Prostate gland (tissue), 2 donors: ENCODE results near the gene FGF12. TPM values are rescaled to one million over a fixed set of nuclear protein-coding genes. Genes with fewer than 3 reads are reported as not detected.

Experiments
- DNase-seq: peaks from one replicate; pipeline ENCODE4 v3.0.0-alpha.2; 2019; ENCODE audit warnings: low spot score
- H3K27ac ChIP-seq, 2 donors: fragments of 200-600 bp; sonication (generic); 2 replicates each; pipeline ENCODE4 v1.5.1; 2017 to 2019
- H3K27me3 ChIP-seq: fragments of 200-600 bp; sonication (generic); replicated peaks from 2 replicates; pipeline ENCODE4 v1.5.1; 2019; ENCODE audit not compliant: insufficient read depth
- H3K36me3 ChIP-seq, 2 donors: fragments of 200-600 bp; sonication (generic); 1 replicate in 1 of 2; 2 replicates in 1 of 2; pipeline versions ENCODE4 v1.5.1 to v1.8.1; 2017 to 2019
- H3K4me1 ChIP-seq: fragments of 200-600 bp; sonication (generic); replicated peaks from 2 replicates; pipeline ENCODE4 v1.5.1; 2019
- H3K4me3 ChIP-seq, 2 donors: fragments of 200-600 bp; sonication (generic); 2 replicates each; pipeline ENCODE4 v1.5.1; 2017 to 2019
- H3K9me3 ChIP-seq: fragments of 200-600 bp; sonication (generic); 2 replicates; pipeline ENCODE4 v1.5.1; 2017
- CTCF ChIP-seq, 4 experiments: fragments of 200-600 bp in 2 of 4; fragments of 450-650 bp in 2 of 4; sonication (generic) in 2 of 4; IDR thresholded peaks; 1 replicate in 3 of 4; 2 replicates in 1 of 4; pipeline ENCODE4 v1.5.1; 2016 to 2019; ENCODE audit warnings: antibody characterized with exemption in 4 of 4, mild to moderate bottlenecking in 2 of 4, moderate library complexity in 2 of 4
- POLR2A ChIP-seq: fragments of 450-650 bp; IDR thresholded peaks from one replicate; pipeline ENCODE4 v1.6.1; 2016; ENCODE audit warnings: antibody characterized with exemption, mild to moderate bottlenecking
- POLR2AphosphoS5 ChIP-seq: sonication (generic); formaldehyde crosslinking; IDR thresholded peaks from one replicate; pipeline ENCODE4 v1.6.1; 2017; ENCODE audit warnings: antibody characterized with exemption
- WGBS: methylation state at CpG from one replicate; pipeline ENCODE4 v1.1.5; 2018; 5-methylcytosine and 5-hydroxymethylcytosine counted together
- intact Hi-C: fragments of 100-400 bp; cut with DNase I; formaldehyde crosslinking; loops from one replicate; pipeline ENCODE4 v1.14.2; 2022
- total RNA-seq, 2 donors: library from RNA; depleted of rRNA; stranded (reverse); fragments of >200 nt; gene quantifications; one replicate each; pipeline ENCODE4 v1.1.0, GENCODE V29; 2016

Gene FGF12
- total RNA-seq, 2 donors from 2014 or later: 2.4 to 5.7 TPM

- no peak for DNase-seq
- Histone ChIP-seq H3K4me3 (no peak overlapping the region), H3K36me3 (no peaks in the 10 kb centered on the region), H3K27me3 (no peaks in the 10 kb centered on the region), H3K4me1 (no peaks in the 10 kb centered on the region), H3K27ac (no peak overlapping the region), H3K9me3 (no peaks in the 10 kb centered on the region)
- WGBS: 72% methylated on average over 4 of the region's 4 CpGs
- TF ChIP-seq CTCF (IDR thresholded peaks at IDR 0.05) (no peak), POLR2AphosphoS5 (no peak), POLR2A (no peak)
- intact Hi-C loops: no loop called here
Measured at GRCh38 chr3:192675958-192676649, 51.2 kb downstream of the FGF12 start.

GRCh38 chr3:192655628-192656027 is 71.7 kb downstream of the FGF12 start:
- H3K9me3 ChIP-seq: no peaks in the 10 kb centered on the region
- H3K27ac ChIP-seq: no peak overlapping the region
- no peaks in the 10 kb centered on the region for H3K4me1 ChIP-seq
- no peak overlapping the region for H3K4me3 ChIP-seq
- H3K27me3 ChIP-seq: no peaks in the 10 kb centered on the region
- 89% methylated on average over 6 of the region's 6 CpGs for WGBS
- TF ChIP-seq POLR2AphosphoS5: no peak
- no peak for TF ChIP-seq CTCF (IDR thresholded peaks at IDR 0.05)
- no peak for DNase-seq
- intact Hi-C loops: no loop called here
- H3K36me3 ChIP-seq: no peaks in the 10 kb centered on the region

DNA sequence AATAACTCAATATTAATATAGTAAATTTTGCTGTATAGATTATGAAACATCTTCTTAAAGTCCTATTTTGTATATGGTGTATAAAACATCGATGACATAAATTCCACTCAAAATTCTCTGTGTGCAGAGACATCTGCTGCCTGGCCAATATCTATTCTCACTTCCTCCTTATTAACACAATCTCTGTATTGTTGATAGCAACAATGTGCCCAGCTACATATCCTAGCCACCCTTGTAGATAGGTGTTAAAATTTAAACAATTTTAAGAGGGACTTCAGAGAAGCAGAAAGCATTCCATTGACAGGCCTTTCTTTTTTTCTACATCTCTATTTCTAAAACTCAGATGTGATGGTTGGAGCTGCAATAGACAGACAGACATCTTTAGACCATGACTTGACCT is 72.3 kb downstream of the FGF12 start:
- intact Hi-C loops: no loop called here

GRCh38 chr3:192653862-192654261 is 73.5 kb downstream of the FGF12 start:
- intact Hi-C loops: no loop called here
- Histone ChIP-seq H3K4me3 (no peak overlapping the region), H3K4me1 (no peaks in the 10 kb centered on the region), H3K27ac (no peak overlapping the region), H3K9me3 (no peaks in the 10 kb centered on the region), H3K36me3 (no peaks in the 10 kb centered on the region), H3K27me3 (no peaks in the 10 kb centered on the region)
- 88% methylated on average over 1 of the region's 1 CpG for WGBS
- DNase-seq: no peak
- TF ChIP-seq CTCF (IDR thresholded peaks at IDR 0.05) (no peak), POLR2AphosphoS5 (no peak)

More for the DNA sequence above, 72.3 kb downstream of the FGF12 start:
- H3K27ac ChIP-seq: no peak overlapping the region
- H3K4me3 ChIP-seq: no peak overlapping the region
- DNase-seq: no peak
- H3K36me3 ChIP-seq: no peaks in the 10 kb centered on the region
- H3K27me3 ChIP-seq: no peaks in the 10 kb centered on the region
- 96% methylated on average over 1 of the region's 1 CpG for WGBS
- no peaks in the 10 kb centered on the region for H3K4me1 ChIP-seq
- H3K9me3 ChIP-seq: no peaks in the 10 kb centered on the region
- TF ChIP-seq CTCF (IDR thresholded peaks at IDR 0.05) (no peak), POLR2A (no peak), POLR2AphosphoS5 (no peak)

DNA sequence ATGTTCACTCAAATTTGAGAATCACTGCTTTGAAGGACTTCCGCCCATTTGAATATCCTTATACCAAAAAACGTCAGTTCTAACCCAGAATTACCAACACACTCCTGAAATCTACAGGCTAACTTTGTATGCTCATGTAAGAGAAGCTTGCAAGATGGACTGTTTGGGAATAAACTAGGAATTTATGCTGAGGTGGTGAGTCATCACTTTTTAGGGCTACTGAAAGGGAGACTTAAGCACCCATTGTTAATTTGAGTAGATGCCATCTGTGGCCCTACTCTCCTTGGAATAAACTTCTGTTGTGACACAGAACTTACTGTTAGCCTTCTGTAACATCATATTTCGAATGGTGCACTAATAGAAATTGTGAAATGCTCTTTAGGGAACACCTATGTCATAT is 74.6 kb downstream of the FGF12 start:
- no peaks in the 10 kb centered on the region for H3K27me3 ChIP-seq
- DNase-seq: no peak
- WGBS: 84% methylated on average over 3 of the region's 3 CpGs
- TF ChIP-seq CTCF (IDR thresholded peaks at IDR 0.05) (no peak), POLR2AphosphoS5 (no peak), POLR2A (no peak)
- H3K27ac ChIP-seq: no peak overlapping the region
- H3K4me3 ChIP-seq: no peak overlapping the region
- H3K36me3 ChIP-seq: no peaks in the 10 kb centered on the region
- H3K9me3 ChIP-seq: no peaks in the 10 kb centered on the region
- no peaks in the 10 kb centered on the region for H3K4me1 ChIP-seq
- intact Hi-C loops: no loop called here
